Gastroesophageal sphincter (tissue), 2 donors: ENCODE measurements around the gene CDH13.

Experiments
- EP300 ChIP-seq: sonication (generic); formaldehyde crosslinking; IDR thresholded peaks from one replicate; pipeline ENCODE4 v1.6.1; 2017; ENCODE audit warnings: antibody characterized with exemption, mild to moderate bottlenecking
- POLR2A ChIP-seq, 2 donors: fragments of 450-650 bp; IDR thresholded peaks; one replicate each; pipeline ENCODE4 v1.6.1; 2017; ENCODE audit warnings: antibody characterized with exemption in 2 of 2, mild to moderate bottlenecking in 2 of 2, moderate library complexity in 1 of 2

- TF ChIP-seq EP300, result no peak
- no peak for TF ChIP-seq POLR2A (IDR thresholded peaks at IDR 0.05)
Measured at GRCh38 chr16:83437036-83437435, 810.3 kb downstream of the CDH13 start.
